GM23338 (cell line): Measurements from ENCODE around the gene ATF6.

Source experiments
- CREB1 ChIP-seq: fragments of 250-450 bp; sonication (Bioruptor Pico); IDR thresholded peaks from 2 replicates; pipeline ENCODE4 v1.5.0; 2020; ENCODE audit warnings: low read depth, mild to moderate bottlenecking, moderate library complexity
- EZH2 ChIP-seq: fragments of 200-600 bp; sonication (generic); IDR thresholded peaks from one replicate; pipeline ENCODE4 v1.8.0; 2017; ENCODE audit warnings: antibody characterized with exemption, mild to moderate bottlenecking, low read depth; ENCODE audit not compliant: unreplicated experiment
- EZH2phosphoT487 ChIP-seq: fragments of 200-600 bp; sonication (generic); IDR thresholded peaks from one replicate; pipeline ENCODE4 v1.8.1; 2018; ENCODE audit warnings: antibody characterized with exemption; ENCODE audit not compliant: unreplicated experiment
- JUNB ChIP-seq: IDR thresholded peaks from one replicate; pipeline ENCODE4 v1.6.1; 2016; ENCODE audit warnings: antibody characterized with exemption; ENCODE audit not compliant: unreplicated experiment
- NANOG ChIP-seq: IDR thresholded peaks from 2 replicates; pipeline ENCODE4 v1.6.1; 2016; ENCODE audit warnings: antibody characterized with exemption, borderline replicate concordance
- POLR2AphosphoS5 ChIP-seq: IDR thresholded peaks from 2 replicates; pipeline ENCODE4 v1.6.1; 2016; ENCODE audit warnings: antibody characterized with exemption, low read depth
- REST ChIP-seq: IDR thresholded peaks from one replicate; pipeline ENCODE4 v1.6.1; 2018; ENCODE audit warnings: antibody characterized with exemption; ENCODE audit not compliant: unreplicated experiment
- STAT1 ChIP-seq: IDR thresholded peaks from one replicate; pipeline ENCODE4 v1.6.1; 2016; ENCODE audit warnings: antibody characterized with exemption; ENCODE audit not compliant: unreplicated experiment
- ZNF114 ChIP-seq: fragments of 250-450 bp; sonication (Bioruptor Pico); IDR thresholded peaks from 2 replicates; pipeline ENCODE4 v1.5.0; 2020; ENCODE audit warnings: mild to moderate bottlenecking, moderate library complexity
- ZNF331 ChIP-seq: fragments of 250-450 bp; sonication (Bioruptor Pico); IDR thresholded peaks from 2 replicates; pipeline ENCODE4 v1.5.0; 2020; ENCODE audit warnings: low read depth, mild to moderate bottlenecking, moderate library complexity
- TF ChIP-seq, protein P1 (sequence below), 2 experiments: fragments of 200-600 bp in 1 of 2; sonication (generic) in 1 of 2; conservative IDR thresholded peaks; 2 replicates each; pipeline versions ENCODE4 v1.5.1 to v1.6.1; 2016 to 2017; ENCODE audit warnings: antibody characterized with exemption in 2 of 2, low read depth in 2 of 2, mild to moderate bottlenecking in 2 of 2, moderate library complexity in 1 of 2
- TF ChIP-seq, protein P2 (sequence below): IDR thresholded peaks from 2 replicates; pipeline ENCODE4 v1.6.1; 2016; ENCODE audit warnings: antibody characterized with exemption

DNA sequence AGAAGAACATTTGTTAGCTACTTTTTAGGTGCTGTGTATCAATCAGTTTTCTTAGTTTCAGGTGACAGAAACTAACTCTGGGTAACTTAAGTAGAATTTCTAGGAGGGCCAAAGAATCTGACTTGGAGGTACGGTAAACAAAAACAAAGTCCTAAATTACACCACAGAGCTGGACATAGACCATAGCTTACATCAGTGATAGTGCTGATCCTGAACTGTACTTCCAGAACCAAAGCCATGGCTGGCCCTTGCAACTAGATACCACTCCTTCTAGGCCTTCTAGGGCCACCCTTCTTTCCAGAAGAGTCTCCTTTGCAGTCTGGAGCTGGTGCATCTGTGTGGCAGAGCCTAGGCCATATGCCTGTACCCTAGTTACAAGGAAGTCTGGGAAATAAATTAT, 163.0 kb downstream of the ATF6 start:
- TF ChIP-seq, protein P1, sequence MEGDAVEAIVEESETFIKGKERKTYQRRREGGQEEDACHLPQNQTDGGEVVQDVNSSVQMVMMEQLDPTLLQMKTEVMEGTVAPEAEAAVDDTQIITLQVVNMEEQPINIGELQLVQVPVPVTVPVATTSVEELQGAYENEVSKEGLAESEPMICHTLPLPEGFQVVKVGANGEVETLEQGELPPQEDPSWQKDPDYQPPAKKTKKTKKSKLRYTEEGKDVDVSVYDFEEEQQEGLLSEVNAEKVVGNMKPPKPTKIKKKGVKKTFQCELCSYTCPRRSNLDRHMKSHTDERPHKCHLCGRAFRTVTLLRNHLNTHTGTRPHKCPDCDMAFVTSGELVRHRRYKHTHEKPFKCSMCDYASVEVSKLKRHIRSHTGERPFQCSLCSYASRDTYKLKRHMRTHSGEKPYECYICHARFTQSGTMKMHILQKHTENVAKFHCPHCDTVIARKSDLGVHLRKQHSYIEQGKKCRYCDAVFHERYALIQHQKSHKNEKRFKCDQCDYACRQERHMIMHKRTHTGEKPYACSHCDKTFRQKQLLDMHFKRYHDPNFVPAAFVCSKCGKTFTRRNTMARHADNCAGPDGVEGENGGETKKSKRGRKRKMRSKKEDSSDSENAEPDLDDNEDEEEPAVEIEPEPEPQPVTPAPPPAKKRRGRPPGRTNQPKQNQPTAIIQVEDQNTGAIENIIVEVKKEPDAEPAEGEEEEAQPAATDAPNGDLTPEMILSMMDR (conservative IDR thresholded peaks at IDR 0.05; ENCODE audit: low read depth in 2 of 2): no peak
- TF ChIP-seq EZH2: no peak
- no peak for TF ChIP-seq CREB1 (CRISPR knock-in tag)
- TF ChIP-seq ZNF114 (CRISPR knock-in tag): no peak
- no peak for TF ChIP-seq POLR2AphosphoS5
- no peak for TF ChIP-seq STAT1
- no peak for TF ChIP-seq EZH2phosphoT487
- no peak for TF ChIP-seq JUNB
- TF ChIP-seq REST: no peak
- TF ChIP-seq, protein P2, sequence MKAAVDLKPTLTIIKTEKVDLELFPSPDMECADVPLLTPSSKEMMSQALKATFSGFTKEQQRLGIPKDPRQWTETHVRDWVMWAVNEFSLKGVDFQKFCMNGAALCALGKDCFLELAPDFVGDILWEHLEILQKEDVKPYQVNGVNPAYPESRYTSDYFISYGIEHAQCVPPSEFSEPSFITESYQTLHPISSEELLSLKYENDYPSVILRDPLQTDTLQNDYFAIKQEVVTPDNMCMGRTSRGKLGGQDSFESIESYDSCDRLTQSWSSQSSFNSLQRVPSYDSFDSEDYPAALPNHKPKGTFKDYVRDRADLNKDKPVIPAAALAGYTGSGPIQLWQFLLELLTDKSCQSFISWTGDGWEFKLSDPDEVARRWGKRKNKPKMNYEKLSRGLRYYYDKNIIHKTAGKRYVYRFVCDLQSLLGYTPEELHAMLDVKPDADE: no peak
- no peak for TF ChIP-seq ZNF331 (CRISPR knock-in tag)
- no peak for TF ChIP-seq NANOG
